Panc1 (cell line): ENCODE data around the gene SAMHD1. TPM values are rescaled to one million over a fixed set of nuclear protein-coding genes. Genes with fewer than 3 reads are reported as not detected.

Experiments used
- ATAC-seq: fragments of 200-7000 bp; cut with Tn5 transposase; 2 replicates; pipeline ENCODE4 v1.9.1; 2020; ENCODE audit warnings: mild to moderate bottlenecking, moderate library complexity
- BruUV-seq: library from RNA; stranded (reverse); fragments of 400-500 nt; replicated peaks from 2 replicates; lab custom pipeline; 2021; lab: Mats Ljungman, UMichigan
- CTCF ChIA-PET: fragments of 300-600 bp; sonication (Branson Sonifier 250); formaldehyde crosslinking; loops from one replicate; lab custom pipeline; 2022; ENCODE audit warnings: antibody characterized with exemption; lab: Charles Lee
- POLR2A ChIA-PET: fragments of 300-600 bp; sonication (Branson Sonifier 250); formaldehyde crosslinking; loops from one replicate; lab custom pipeline; 2022; ENCODE audit warnings: antibody characterized with exemption; lab: Charles Lee
- DNase-seq: peaks from one replicate; pipeline ENCODE4 v3.0.0-alpha.2; 2010; ENCODE audit warnings: low read depth, low spot score
- H3K27ac ChIP-seq: 2 replicates; pipeline ENCODE4 v1.5.1; 2011; ENCODE audit warnings: mild to moderate bottlenecking, low read length, inconsistent platforms
- H3K27me3 ChIP-seq: fragments of 200-500 bp; sonication (Bioruptor generic); 2 replicates; pipeline ENCODE4 v1.6.0; 2014; ENCODE audit warnings: low read length, inconsistent platforms; ENCODE audit not compliant: control insufficient read depth, insufficient read depth
- H3K36me3 ChIP-seq: fragments of 200-500 bp; sonication (Bioruptor generic); 2 replicates; pipeline ENCODE4 v1.5.1; 2014; ENCODE audit warnings: inconsistent platforms, mild to moderate bottlenecking, low read length, moderate library complexity; ENCODE audit not compliant: control insufficient read depth, insufficient read depth
- H3K4me1 ChIP-seq: 2 replicates; pipeline ENCODE4 v1.5.1; 2011; ENCODE audit warnings: inconsistent platforms, mild to moderate bottlenecking, low read length, moderate library complexity; ENCODE audit not compliant: control insufficient read depth, insufficient read depth
- H3K4me3 ChIP-seq, 2 experiments: 2 replicates each; pipeline ENCODE4 v1.5.1; 2011 to 2012; ENCODE audit warnings: low read depth in 2 of 2, low read length in 2 of 2, mild to moderate bottlenecking in 2 of 2, inconsistent platforms in 1 of 2, moderate library complexity in 1 of 2
- H3K9me3 ChIP-seq: fragments of 200-500 bp; sonication (Bioruptor generic); 2 replicates; pipeline ENCODE4 v1.5.1; 2014; ENCODE audit warnings: low read depth, mild to moderate bottlenecking, inconsistent platforms, low read length, moderate library complexity; ENCODE audit not compliant: control insufficient read depth, insufficient read depth
- POLR2AphosphoS5 ChIP-seq: IDR thresholded peaks from 2 replicates; pipeline ENCODE4 v1.6.1; 2012; ENCODE audit warnings: mild to moderate bottlenecking, low read depth, low read length, moderate library complexity
- SIN3A ChIP-seq: IDR thresholded peaks from 2 replicates; pipeline ENCODE4 v1.6.1; 2012; ENCODE audit warnings: low read depth, mild to moderate bottlenecking, low read length, moderate library complexity, borderline replicate concordance; ENCODE audit not compliant: insufficient read depth
- TCF7L2 ChIP-seq: IDR thresholded peaks from 2 replicates; pipeline ENCODE4 v1.6.1; 2011; ENCODE audit warnings: mild to moderate bottlenecking, low read depth, low read length, inconsistent platforms
- in situ Hi-C: cut with HindIII; loops from 2 replicates; pipeline ENCODE4 v1.10.0; 2016; ENCODE audit warnings: low sequenced_read_pairs, low pct_unique_long_range_greater_than_20kb
- intact Hi-C: fragments of 100-400 bp; cut with micrococcal nuclease; formaldehyde crosslinking; loops from one replicate; pipeline ENCODE4 v1.10.0; 2022; ENCODE audit not compliant: unreplicated experiment
- total RNA-seq: library from RNA; stranded (reverse); gene quantifications from one replicate; pipeline ENCODE4 v1.2.1, GENCODE V29; 2021; ENCODE audit not compliant: unreplicated experiment
- TF ChIP-seq, protein P1 (sequence below), 2 experiments: IDR thresholded peaks; 2 replicates each; pipeline ENCODE4 v1.6.1; 2011 to 2012; ENCODE audit warnings: low read depth in 2 of 2, control low read depth in 1 of 2, low read length in 1 of 2, mild to moderate bottlenecking in 1 of 2, moderate library complexity in 1 of 2; ENCODE audit not compliant: insufficient read depth in 1 of 2
- TF ChIP-seq, protein P2 (sequence below): fragments of 450-650 bp; IDR thresholded peaks from 2 replicates; pipeline ENCODE4 v1.5.1; 2017; ENCODE audit warnings: mild to moderate bottlenecking

SAMHD1 gene
- total RNA-seq, 1 experiment from 2014 or later, result 16.8 TPM

DNA sequence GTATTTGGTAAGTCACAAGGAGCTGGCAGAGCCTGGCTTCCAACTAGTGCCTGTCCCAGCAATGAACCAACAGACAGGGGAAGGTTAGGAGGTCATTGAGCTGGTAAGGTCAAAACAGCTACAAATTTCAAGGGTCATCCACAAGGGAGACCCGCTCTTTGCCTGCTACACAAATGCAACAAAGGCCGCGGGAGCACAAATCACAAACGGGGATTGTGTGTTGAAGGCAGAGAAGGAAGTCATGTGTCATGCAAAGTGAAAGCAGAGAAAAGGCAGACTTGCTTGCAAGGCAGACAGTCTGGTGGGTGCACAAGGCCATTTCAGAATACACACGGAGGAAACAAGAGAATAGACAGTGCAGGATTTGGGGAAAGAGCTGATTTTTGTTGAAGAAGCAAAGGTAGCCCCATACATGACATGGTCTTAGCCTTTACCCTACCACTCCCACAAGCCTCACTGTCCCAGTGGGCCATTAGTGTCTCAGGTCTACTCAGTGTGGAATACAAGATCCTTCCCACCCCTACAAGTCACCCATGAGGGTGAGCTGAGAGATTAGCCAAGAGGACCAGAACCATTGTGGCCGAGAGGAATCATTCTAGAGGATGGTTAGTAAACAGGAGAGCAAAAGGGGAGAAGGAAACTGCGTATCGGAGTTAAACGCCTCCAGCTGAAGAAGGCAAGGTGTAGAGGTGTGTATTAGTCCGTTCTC, 18.1 kb upstream of the SAMHD1 start:
- CTCF ChIA-PET, result no interaction called here
- in situ Hi-C loops, result no loop called here
- intact Hi-C loops, result no loop called here
- Histone ChIP-seq H3K27me3 (no peaks in the 10 kb centered on the region), H3K4me3 (no peak overlapping the region), H3K9me3 (no peaks in the 10 kb centered on the region), H3K36me3 (no peaks in the 10 kb centered on the region), H3K4me1 (no peaks in the 10 kb centered on the region), H3K27ac (no peak overlapping the region)
- DNase-seq (no peak), ATAC-seq (no peak)
- POLR2A ChIA-PET, result no interaction called here
- no TSS peak for BruUV-seq
- TF ChIP-seq TCF7L2 (no peak), POLR2AphosphoS5 (no peak), SIN3A (no peak)
- TF ChIP-seq, protein P1, sequence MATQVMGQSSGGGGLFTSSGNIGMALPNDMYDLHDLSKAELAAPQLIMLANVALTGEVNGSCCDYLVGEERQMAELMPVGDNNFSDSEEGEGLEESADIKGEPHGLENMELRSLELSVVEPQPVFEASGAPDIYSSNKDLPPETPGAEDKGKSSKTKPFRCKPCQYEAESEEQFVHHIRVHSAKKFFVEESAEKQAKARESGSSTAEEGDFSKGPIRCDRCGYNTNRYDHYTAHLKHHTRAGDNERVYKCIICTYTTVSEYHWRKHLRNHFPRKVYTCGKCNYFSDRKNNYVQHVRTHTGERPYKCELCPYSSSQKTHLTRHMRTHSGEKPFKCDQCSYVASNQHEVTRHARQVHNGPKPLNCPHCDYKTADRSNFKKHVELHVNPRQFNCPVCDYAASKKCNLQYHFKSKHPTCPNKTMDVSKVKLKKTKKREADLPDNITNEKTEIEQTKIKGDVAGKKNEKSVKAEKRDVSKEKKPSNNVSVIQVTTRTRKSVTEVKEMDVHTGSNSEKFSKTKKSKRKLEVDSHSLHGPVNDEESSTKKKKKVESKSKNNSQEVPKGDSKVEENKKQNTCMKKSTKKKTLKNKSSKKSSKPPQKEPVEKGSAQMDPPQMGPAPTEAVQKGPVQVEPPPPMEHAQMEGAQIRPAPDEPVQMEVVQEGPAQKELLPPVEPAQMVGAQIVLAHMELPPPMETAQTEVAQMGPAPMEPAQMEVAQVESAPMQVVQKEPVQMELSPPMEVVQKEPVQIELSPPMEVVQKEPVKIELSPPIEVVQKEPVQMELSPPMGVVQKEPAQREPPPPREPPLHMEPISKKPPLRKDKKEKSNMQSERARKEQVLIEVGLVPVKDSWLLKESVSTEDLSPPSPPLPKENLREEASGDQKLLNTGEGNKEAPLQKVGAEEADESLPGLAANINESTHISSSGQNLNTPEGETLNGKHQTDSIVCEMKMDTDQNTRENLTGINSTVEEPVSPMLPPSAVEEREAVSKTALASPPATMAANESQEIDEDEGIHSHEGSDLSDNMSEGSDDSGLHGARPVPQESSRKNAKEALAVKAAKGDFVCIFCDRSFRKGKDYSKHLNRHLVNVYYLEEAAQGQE (IDR thresholded peaks at IDR 0.05; ENCODE audit: insufficient read depth in 1 of 2, low read depth in 2 of 2, low read length in 1 of 2), result no peak
- TF ChIP-seq, protein P2, sequence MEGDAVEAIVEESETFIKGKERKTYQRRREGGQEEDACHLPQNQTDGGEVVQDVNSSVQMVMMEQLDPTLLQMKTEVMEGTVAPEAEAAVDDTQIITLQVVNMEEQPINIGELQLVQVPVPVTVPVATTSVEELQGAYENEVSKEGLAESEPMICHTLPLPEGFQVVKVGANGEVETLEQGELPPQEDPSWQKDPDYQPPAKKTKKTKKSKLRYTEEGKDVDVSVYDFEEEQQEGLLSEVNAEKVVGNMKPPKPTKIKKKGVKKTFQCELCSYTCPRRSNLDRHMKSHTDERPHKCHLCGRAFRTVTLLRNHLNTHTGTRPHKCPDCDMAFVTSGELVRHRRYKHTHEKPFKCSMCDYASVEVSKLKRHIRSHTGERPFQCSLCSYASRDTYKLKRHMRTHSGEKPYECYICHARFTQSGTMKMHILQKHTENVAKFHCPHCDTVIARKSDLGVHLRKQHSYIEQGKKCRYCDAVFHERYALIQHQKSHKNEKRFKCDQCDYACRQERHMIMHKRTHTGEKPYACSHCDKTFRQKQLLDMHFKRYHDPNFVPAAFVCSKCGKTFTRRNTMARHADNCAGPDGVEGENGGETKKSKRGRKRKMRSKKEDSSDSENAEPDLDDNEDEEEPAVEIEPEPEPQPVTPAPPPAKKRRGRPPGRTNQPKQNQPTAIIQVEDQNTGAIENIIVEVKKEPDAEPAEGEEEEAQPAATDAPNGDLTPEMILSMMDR, result no peak

DNA sequence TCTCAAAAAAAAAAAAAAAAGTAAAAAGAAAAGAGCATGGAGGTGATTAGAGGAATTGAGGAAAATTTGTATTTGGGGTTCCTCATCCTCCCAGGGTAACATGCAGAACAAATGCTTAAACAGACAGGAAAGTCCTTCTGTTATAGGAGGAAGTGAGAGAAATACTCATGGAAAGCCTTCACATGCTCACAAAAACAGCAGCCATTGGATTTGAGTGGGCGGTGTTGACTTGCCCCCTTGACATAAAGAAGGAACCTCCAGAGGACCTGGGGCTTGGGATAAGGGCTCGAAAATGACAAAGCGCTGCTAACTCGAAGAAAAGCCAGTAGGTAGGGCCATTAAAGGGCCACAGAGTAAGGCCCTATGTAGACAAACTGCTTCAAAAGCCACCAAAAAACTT, 17.5 kb upstream of the SAMHD1 start:
- no peak overlapping the region for H3K4me3 ChIP-seq
- no peak for DNase-seq
- ChIA-PET POLR2A (no interaction called here), CTCF (no interaction called here)
- in situ Hi-C loops (no loop called here), intact Hi-C loops (no loop called here)
- H3K4me1 ChIP-seq, result no peaks in the 10 kb centered on the region
- BruUV-seq, result no TSS peak
- H3K36me3 ChIP-seq, result no peaks in the 10 kb centered on the region
- H3K9me3 ChIP-seq, result no peaks in the 10 kb centered on the region
- no peak for ATAC-seq
- no peak overlapping the region for H3K27ac ChIP-seq
- TF ChIP-seq, protein P2, result no peak
- TF ChIP-seq, protein P1 (IDR thresholded peaks at IDR 0.05; ENCODE audit: insufficient read depth in 1 of 2, low read depth in 2 of 2, low read length in 1 of 2), result no peak
- no peak for TF ChIP-seq POLR2AphosphoS5
- TF ChIP-seq TCF7L2, result no peak
- TF ChIP-seq SIN3A, result no peak
- no peaks in the 10 kb centered on the region for H3K27me3 ChIP-seq
